ENCODE measurements around the gene BPNT1. TPM values are rescaled to one million over a fixed set of nuclear protein-coding genes. Genes with fewer than 3 reads are reported as not detected.

The BPNT1 gene
- total RNA-seq, 2 donors from 2014 or later = 6.0 to 9.4 TPM

DNA sequence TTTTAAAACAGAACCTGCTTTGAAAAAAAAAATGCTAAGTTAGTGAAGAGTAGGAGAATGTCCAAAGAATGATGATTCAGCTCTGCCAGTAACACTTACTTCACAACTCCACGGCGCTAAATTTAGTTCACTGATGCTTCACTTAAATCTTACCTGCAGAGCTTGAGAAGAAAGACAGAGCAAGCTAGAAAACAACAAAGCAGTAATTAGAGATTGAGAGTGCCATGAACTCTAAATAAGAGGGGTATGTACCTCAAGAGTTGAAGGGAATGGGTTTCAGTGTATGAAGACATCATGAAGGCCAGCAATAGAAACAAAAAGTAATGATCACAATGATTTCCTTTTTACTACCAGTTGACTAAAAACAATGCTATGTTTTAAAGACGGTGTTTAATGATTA lies 76.1 kb downstream of the BPNT1 start:
- no peaks in the 10 kb centered on the region for H3K9me3 ChIP-seq (ENCODE audit: control insufficient read depth, low read length, poor library complexity, severe bottlenecking)
- no peak overlapping the region for H3K27ac Mint-ChIP-seq
- DNase-seq (no peak), ATAC-seq (no peak)
- peaks cover 10% of the 10 kb centered on the region for H3K4me1 Mint-ChIP-seq
- no peaks in the 10 kb centered on the region for H3K27me3 Mint-ChIP-seq
- no peak overlapping the region for H3K4me3 Mint-ChIP-seq
- peaks cover 16% of the 10 kb centered on the region for H3K36me3 Mint-ChIP-seq (ENCODE audit: low read depth)

DNA sequence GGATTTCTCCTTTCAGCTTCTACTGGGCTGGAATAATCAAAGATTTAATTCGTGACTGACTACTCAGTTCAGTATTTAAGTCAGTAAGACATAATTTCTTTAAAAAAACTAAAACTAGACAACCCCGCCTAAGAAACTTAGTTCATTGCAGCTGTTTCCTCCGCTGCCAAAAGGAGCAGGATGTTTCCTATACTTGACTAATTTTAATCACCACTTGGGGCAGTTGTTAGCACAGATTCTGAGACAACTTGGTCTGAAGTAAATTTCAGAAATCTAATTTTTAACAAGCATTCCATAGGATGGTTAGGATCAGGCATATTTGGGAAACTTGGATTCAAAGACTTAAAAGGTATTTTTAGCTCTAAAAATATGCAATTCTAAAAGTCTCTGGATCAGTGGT lies 77.3 kb downstream of the BPNT1 start:
- Mint-ChIP-seq H3K36me3 (ENCODE audit: low read depth) (peaks cover 14% of the 10 kb centered on the region), H3K4me3 (no peak overlapping the region), H3K4me1 (peaks cover 10% of the 10 kb centered on the region), H3K27ac (no peak overlapping the region), H3K27me3 (no peaks in the 10 kb centered on the region)
- DNase-seq (no peak), ATAC-seq (no peak)
- no peaks in the 10 kb centered on the region for H3K9me3 ChIP-seq (ENCODE audit: control insufficient read depth, low read length, poor library complexity, severe bottlenecking)

DNA sequence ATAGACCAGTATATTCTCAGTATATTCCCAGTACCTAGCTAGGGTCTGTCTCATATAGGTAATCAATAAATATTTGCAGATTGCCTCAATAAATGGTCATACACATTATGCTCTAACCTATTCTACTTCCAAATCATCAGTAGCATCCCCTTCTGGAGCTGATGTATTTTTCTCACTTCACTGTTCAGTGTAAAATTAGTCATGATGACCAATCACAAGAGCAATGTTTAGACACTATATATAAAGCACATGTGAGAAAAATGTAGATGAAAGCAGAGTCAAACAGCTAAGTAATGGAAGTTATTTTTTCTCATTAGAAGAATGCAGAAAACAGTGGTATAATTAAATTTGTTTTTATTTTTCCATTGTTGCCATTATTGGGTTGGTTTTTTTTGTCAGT lies 78.0 kb downstream of the BPNT1 start:
- no peak for ATAC-seq
- Mint-ChIP-seq H3K4me1 (peaks cover 10% of the 10 kb centered on the region), H3K36me3 (ENCODE audit: low read depth) (peaks cover 15% of the 10 kb centered on the region), H3K4me3 (no peak overlapping the region), H3K27ac (no peak overlapping the region), H3K27me3 (no peaks in the 10 kb centered on the region)
- no peaks in the 10 kb centered on the region for H3K9me3 ChIP-seq (ENCODE audit: control insufficient read depth, low read length, poor library complexity, severe bottlenecking)
- DNase-seq = no peak

Other genes with a start within 250 kb of the BPNT1 start
- gene SLC30A10, start 161.2 kb downstream of the BPNT1 start, total RNA-seq = not detected
- gene EPRS1, start 43.3 kb downstream of the BPNT1 start, total RNA-seq = 10 to 100 TPM; 55.1 to 60.3 TPM
- 10 to 100 TPM; 29.8 to 32.6 TPM for gene IARS2, start 4.3 kb upstream of the BPNT1 start, total RNA-seq
- 10 to 100 TPM; 46.6 to 49.1 TPM for gene RAB3GAP2, start 182.7 kb upstream of the BPNT1 start, total RNA-seq